HEK293 (cell line): ENCODE measurements around the gene LRRC43.

Experiments
- CTCF ChIP-seq: fragments of 450-650 bp; formaldehyde crosslinking; IDR thresholded peaks from 2 replicates; pipeline ENCODE4 v1.5.1; 2016; ENCODE audit warnings: missing biosample characterization, missing genetic modification characterization
- ELK4 ChIP-seq: IDR thresholded peaks from 2 replicates; pipeline ENCODE4 v1.6.1; 2011; ENCODE audit warnings: mild to moderate bottlenecking, low read depth, low read length, borderline replicate concordance
- PRDM2 ChIP-seq: fragments of 450-650 bp; formaldehyde crosslinking; IDR thresholded peaks from 2 replicates; pipeline ENCODE4 v1.5.1; 2016; ENCODE audit warnings: missing biosample characterization, missing genetic modification characterization, borderline replicate concordance
- ZNF670 ChIP-seq: fragments of 450-650 bp; formaldehyde crosslinking; IDR thresholded peaks from 2 replicates; pipeline ENCODE4 v1.5.1; 2016; ENCODE audit warnings: missing biosample characterization, missing genetic modification characterization, low read depth

- no peak for TF ChIP-seq ZNF670
- TF ChIP-seq CTCF (tag by site-specific recombination): no peak
- TF ChIP-seq ELK4: no peak
- no peak for TF ChIP-seq PRDM2 (tag by site-specific recombination)
These were observed 30.2 kb upstream of the LRRC43 start for GRCh38 chr12:122152754-122153153.
